PC-9 (cell line): Measurements from ENCODE around the gene LAMTOR4. TPM values are rescaled to one million over a fixed set of nuclear protein-coding genes. Genes with fewer than 3 reads are reported as not detected.

Experiments
- BruUV-seq: library from RNA; stranded (reverse); fragments of 400-500 nt; replicated peaks from 2 replicates; lab custom pipeline; 2021; lab: Mats Ljungman, UMichigan
- CTCF ChIA-PET: fragments of 300-600 bp; sonication (Branson Sonifier 250); formaldehyde crosslinking; loops from one replicate; lab custom pipeline; 2022; ENCODE audit warnings: antibody characterized with exemption; lab: Charles Lee
- POLR2A ChIA-PET: fragments of 300-600 bp; sonication (Branson Sonifier 250); formaldehyde crosslinking; loops from one replicate; lab custom pipeline; 2022; ENCODE audit warnings: antibody characterized with exemption; ENCODE audit not compliant: unreplicated experiment; lab: Charles Lee
- DNase-seq, 2 experiments: peaks; one replicate each; pipeline versions ENCODE4 v3.0.0 to v3.0.0-alpha.2; 2015 to 2022; ENCODE audit warnings: mixed read lengths in 1 of 2
- H2AFZ ChIP-seq: fragments of 200-600 bp; sonication (generic); 2 replicates; pipeline ENCODE4 v1.8.1; 2017; ENCODE audit warnings: antibody characterized with exemption
- H3F3A ChIP-seq: fragments of 200-600 bp; sonication (generic); 2 replicates; pipeline ENCODE4 v1.8.1; 2017; ENCODE audit warnings: antibody characterized with exemption, mild to moderate bottlenecking, low read depth; ENCODE audit not compliant: insufficient read depth
- H3K27ac ChIP-seq: fragments of 200-600 bp; sonication (generic); 2 replicates; pipeline ENCODE4 v1.6.1; 2016; ENCODE audit warnings: mixed run types
- H3K27me3 ChIP-seq: fragments of 200-600 bp; sonication (generic); 2 replicates; pipeline ENCODE4 v1.6.1; 2016; ENCODE audit warnings: low read depth, mixed run types; ENCODE audit not compliant: insufficient read depth
- H3K36me3 ChIP-seq: fragments of 200-600 bp; sonication (generic); 2 replicates; pipeline ENCODE4 v1.6.1; 2016; ENCODE audit warnings: low read depth, mixed run types
- H3K4me1 ChIP-seq: fragments of 200-600 bp; sonication (generic); replicated peaks from 2 replicates; pipeline ENCODE4 v1.6.1; 2016; ENCODE audit warnings: mixed run types; ENCODE audit not compliant: insufficient read depth
- H3K4me2 ChIP-seq: fragments of 200-600 bp; sonication (generic); 2 replicates; pipeline ENCODE4 v1.6.1; 2017; ENCODE audit warnings: mixed run types
- H3K4me3 ChIP-seq: fragments of 200-600 bp; sonication (generic); 2 replicates; pipeline ENCODE4 v1.6.1; 2016; ENCODE audit warnings: mixed run types
- H3K79me2 ChIP-seq: fragments of 200-600 bp; sonication (generic); 2 replicates; pipeline ENCODE4 v1.6.1; 2017; ENCODE audit warnings: low read depth, mixed run types
- H3K9me2 ChIP-seq: fragments of 200-600 bp; sonication (generic); 2 replicates; pipeline ENCODE4 v1.8.1; 2017; ENCODE audit warnings: mild to moderate bottlenecking; ENCODE audit not compliant: insufficient read depth
- H3K9me3 ChIP-seq: fragments of 200-600 bp; sonication (generic); 2 replicates; pipeline ENCODE4 v1.8.1; 2016; ENCODE audit warnings: low read depth; ENCODE audit not compliant: insufficient read depth
- H4K20me1 ChIP-seq: fragments of 200-600 bp; sonication (generic); 2 replicates; pipeline ENCODE4 v1.8.1; 2017; ENCODE audit not compliant: insufficient read depth
- CTCF ChIP-seq: fragments of 200-600 bp; sonication (generic); conservative IDR thresholded peaks from 2 replicates; pipeline ENCODE4 v1.6.1; 2017; ENCODE audit warnings: mixed run types, antibody characterized with exemption, mild to moderate bottlenecking, moderate library complexity
- EZH2 ChIP-seq: fragments of 200-600 bp; sonication (generic); IDR thresholded peaks from 2 replicates; pipeline ENCODE4 v1.8.0; 2017; ENCODE audit warnings: antibody characterized with exemption, low read depth
- intact Hi-C: fragments of 100-400 bp; cut with micrococcal nuclease; formaldehyde crosslinking; loops from one replicate; pipeline ENCODE4 v1.10.0; 2022; ENCODE audit not compliant: unreplicated experiment
- total RNA-seq: library from RNA; stranded (reverse); gene quantifications from 2 replicates; pipeline ENCODE4 v1.2.3, GENCODE V29; 2021

The LAMTOR4 gene
- total RNA-seq, 1 experiment from 2014 or later, result 160 TPM

GRCh38 chr7:100155553-100156317, 7.0 kb downstream of the LAMTOR4 start:
- DNase-seq, result no peak
- H3K4me3 ChIP-seq, result no peak overlapping the region
- TF ChIP-seq EZH2 (no peak), CTCF (no peak)
- H3K9me3 ChIP-seq, result no peaks in the 10 kb centered on the region
- H3K4me2 ChIP-seq, result no peak overlapping the region
- no peaks in the 10 kb centered on the region for H3K9me2 ChIP-seq
- ChIA-PET POLR2A (no interaction called here), CTCF (no interaction called here)
- H3K27ac ChIP-seq, result no peak overlapping the region
- H3K4me1 ChIP-seq, result peaks cover 35% of the 10 kb centered on the region
- H2AFZ ChIP-seq, result no peak overlapping the region
- peaks cover 26% of the 10 kb centered on the region for H3K79me2 ChIP-seq
- peaks cover 24% of the 10 kb centered on the region for H4K20me1 ChIP-seq
- intact Hi-C loops, result no loop called here
- peaks cover 73% of the 10 kb centered on the region for H3F3A ChIP-seq
- no peaks in the 10 kb centered on the region for H3K27me3 ChIP-seq
- BruUV-seq, result no TSS peak
- H3K36me3 ChIP-seq, result peaks cover 4% of the 10 kb centered on the region; the same call in 1 of the 2 replicates

- H3K36me3 ChIP-seq, result peaks cover 4% of the 10 kb centered on the region; the same call in 1 of the 2 replicates
- no peak overlapping the region for H2AFZ ChIP-seq
- H3K27ac ChIP-seq, result no peak overlapping the region
- no peak for DNase-seq
- TF ChIP-seq CTCF, result no peak
- no peak for TF ChIP-seq EZH2
- H3K79me2 ChIP-seq, result peaks cover 22% of the 10 kb centered on the region
- CTCF ChIA-PET, result no interaction called here
- H3K4me3 ChIP-seq, result peak overlapping the region; percentile 86; the same call in 1 of the 2 replicates
- no peaks in the 10 kb centered on the region for H3K9me3 ChIP-seq
- intact Hi-C loops, result no loop called here
- H3K4me1 ChIP-seq, result peaks cover 35% of the 10 kb centered on the region
- peak overlapping the region; percentile 82 for H3K4me2 ChIP-seq
- H3K27me3 ChIP-seq, result no peaks in the 10 kb centered on the region
- peaks cover 24% of the 10 kb centered on the region for H4K20me1 ChIP-seq
- BruUV-seq, result no TSS peak
- POLR2A ChIA-PET, result interaction anchor here (0.5 to 0.9 kb wide), 2 partner anchors 9 to 237 kb away, joined by 4 to 5 read pairs; no protein-coding TSS in a partner anchor
- no peaks in the 10 kb centered on the region for H3K9me2 ChIP-seq
- peaks cover 70% of the 10 kb centered on the region for H3F3A ChIP-seq
Observed at GRCh38 chr7:100156331-100157068, 7.8 kb downstream of the LAMTOR4 start.

- Histone ChIP-seq H3K9me3 (no peaks in the 10 kb centered on the region), H3K27me3 (no peaks in the 10 kb centered on the region), H3K36me3 (peaks cover 4% of the 10 kb centered on the region; the same call in 1 of the 2 replicates), H4K20me1 (peaks cover 24% of the 10 kb centered on the region), H3K9me2 (no peaks in the 10 kb centered on the region), H2AFZ (no peak overlapping the region), H3K27ac (peak overlapping the region; percentile 55; the same call in 1 of the 2 replicates), H3K4me2 (peak overlapping the region; percentile 82), H3K4me1 (peaks cover 35% of the 10 kb centered on the region), H3F3A (peaks cover 68% of the 10 kb centered on the region), H3K79me2 (peaks cover 22% of the 10 kb centered on the region), H3K4me3 (peak overlapping the region; percentile 86; the same call in 1 of the 2 replicates)
- intact Hi-C loops, result no loop called here
- DNase-seq, result no peak
- CTCF ChIA-PET, result no interaction called here
- POLR2A ChIA-PET, result interaction anchor here (0.5 to 0.9 kb wide), 2 partner anchors 9 to 237 kb away, joined by 4 to 5 read pairs; no protein-coding TSS in a partner anchor
- TF ChIP-seq EZH2 (no peak), CTCF (no peak)
- BruUV-seq, result no TSS peak
Observed at GRCh38 chr7:100157069-100157333, 8.3 kb downstream of the LAMTOR4 start.
